ENCODE results near the gene NPAS3. TPM values are rescaled to one million over a fixed set of nuclear protein-coding genes. Genes with fewer than 3 reads are reported as not detected.

NPAS3 gene
- total and polyA plus RNA-seq, 2 of the 13 experiments (the other 11 are each of a cell fraction or from before 2014, with no cell fraction given), result not detected

- TF ChIP-seq ARID3A (IDR thresholded peaks at IDR 0.05; ENCODE audit: low read depth, low read length) (no peak), ZNF552 (CRISPR knock-in tag; IDR thresholded peaks at IDR 0.05; ENCODE audit: borderline replicate concordance) (no peak), ATF2 (CRISPR knock-in tag; IDR thresholded peaks at IDR 0.05) (no peak), TRIM22 (IDR thresholded peaks at IDR 0.05) (no peak), AGO1 (IDR thresholded peaks at IDR 0.05; ENCODE audit: low read depth, low read length, poor library complexity, severe bottlenecking) (peak; percentile 45), KLF16 (CRISPR knock-in tag; IDR thresholded peaks at IDR 0.05) (peak in 1 of 2 experiments; percentile 36; a peak in 1 of 4 replicates), FOSL2 (CRISPR knock-in tag; IDR thresholded peaks at IDR 0.05) (peak; percentile 26; the same call in 1 of the 2 replicates), HMGXB4 (CRISPR knock-in tag; IDR thresholded peaks at IDR 0.05; ENCODE audit: borderline replicate concordance in 1 of 2, low read depth in 1 of 2) (0 out of 4 replicates have a peak, but pooled peaks have one; percentile 33 to 60), ZNF713 (CRISPR knock-in tag; IDR thresholded peaks at IDR 0.05) (no peak), RNF2 (conservative IDR thresholded peaks at IDR 0.05; ENCODE audit: low read depth) (no peak), PHF21A (CRISPR knock-in tag; IDR thresholded peaks at IDR 0.05) (no peak), ATF6 (CRISPR knock-in tag; conservative IDR thresholded peaks at IDR 0.05) (no peak), ISX (CRISPR knock-in tag; conservative IDR thresholded peaks at IDR 0.05) (no peak), SMYD3 (CRISPR knock-in tag; IDR thresholded peaks at IDR 0.05) (no peak), HDAC6 (IDR thresholded peaks at IDR 0.05; ENCODE audit: low read depth, low read length) (no peak), TIGD3 (CRISPR knock-in tag; IDR thresholded peaks at IDR 0.05; ENCODE audit: borderline replicate concordance) (no peak), CBX5 (CRISPR knock-in tag; IDR thresholded peaks at IDR 0.05; ENCODE audit: borderline replicate concordance) (peak; percentile 44; the same call in 1 of the 2 replicates), ONECUT2 (CRISPR knock-in tag; IDR thresholded peaks at IDR 0.05) (no peak), ZNF781 (CRISPR knock-in tag; IDR thresholded peaks at IDR 0.05; ENCODE audit: borderline replicate concordance, not compliant biosample characterization) (no peak)
These were observed 854.2 kb downstream of the NPAS3 start (continued) for GRCh38 chr14:33792720-33793368.

Measured in HepG2 (cell line).